ENCODE results near the gene TEX36.
"Not testable (repeated sequence)": the region's sequence is repeated elsewhere in the genome, so short reads cannot be mapped to it uniquely, and the experiment has no call there.

The TEX36 gene

GRCh38 chr10:125692196-125692595, 9.2 kb upstream of the TEX36 start:
- no peak for DNase-seq (ENCODE audit: low read depth)

- DNase-seq (ENCODE audit: low read depth) = no peak
Measured at GRCh38 chr10:125691160-125691981, 8.4 kb upstream of the TEX36 start.

DNA sequence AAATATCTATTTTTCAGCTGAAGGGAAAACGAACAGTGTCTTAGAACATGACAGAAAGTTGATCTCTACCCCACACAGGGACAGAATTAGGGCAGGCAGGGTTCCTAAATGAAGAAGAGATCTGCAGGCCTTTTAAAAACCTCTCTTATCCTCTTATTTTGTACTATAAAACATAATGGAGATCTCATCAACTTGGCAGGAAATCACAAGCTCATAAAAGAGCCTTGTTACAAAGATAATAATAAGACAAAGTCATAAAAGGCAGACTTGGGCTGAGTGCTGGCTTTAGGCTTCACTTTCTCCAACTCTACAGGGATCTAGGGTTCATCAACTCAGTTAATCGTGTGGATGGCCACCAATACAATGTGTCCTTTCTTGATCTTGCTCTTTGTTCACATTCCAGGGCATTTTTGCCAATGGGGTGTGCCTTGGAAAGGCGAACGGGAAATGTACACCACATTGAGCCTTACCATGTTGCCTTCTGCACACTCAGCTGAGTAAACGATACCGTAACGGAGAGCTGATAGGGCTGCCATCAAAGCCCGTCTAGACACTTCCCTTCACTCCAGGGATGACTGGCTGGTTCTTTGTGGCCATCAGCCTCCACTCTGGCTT, 7.1 kb upstream of the TEX36 start:
- no peak for DNase-seq (ENCODE audit: low read depth)

DNA sequence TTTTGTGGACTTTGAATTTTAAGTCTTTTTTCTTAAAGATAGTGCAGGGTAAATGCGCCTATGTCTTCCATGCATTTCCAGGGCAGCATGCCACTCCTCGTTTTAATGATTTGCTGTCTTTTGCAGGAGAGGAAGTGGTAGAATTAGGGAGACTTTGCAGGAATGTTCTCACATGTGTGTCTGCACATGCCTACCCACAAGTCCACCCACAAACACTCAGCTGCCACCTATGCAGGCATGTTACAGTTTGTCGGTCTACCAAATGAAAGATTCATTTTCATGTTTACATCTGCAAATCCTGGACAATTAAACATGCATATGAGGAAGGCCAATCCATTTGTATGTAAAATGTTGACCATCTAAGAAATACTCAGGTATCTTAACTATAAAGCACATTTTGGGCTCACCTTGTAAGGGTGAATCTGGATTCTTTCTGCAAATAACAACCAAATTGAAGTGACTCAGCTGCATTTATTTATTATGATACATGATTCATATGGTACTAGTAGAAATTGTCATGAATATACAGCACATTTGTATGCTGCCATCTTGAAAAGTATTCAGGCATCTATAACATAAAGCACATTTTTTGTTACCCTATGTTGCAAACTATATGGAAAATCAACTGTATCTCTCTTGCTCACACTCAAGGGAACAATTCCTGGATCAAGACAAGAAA, 4.7 kb upstream of the TEX36 start:
- DNase-seq (ENCODE audit: low read depth) = no peak

GRCh38 chr10:125684581-125684980, 1.6 kb upstream of the TEX36 start:
- no peak for DNase-seq (ENCODE audit: low read depth)

DNA sequence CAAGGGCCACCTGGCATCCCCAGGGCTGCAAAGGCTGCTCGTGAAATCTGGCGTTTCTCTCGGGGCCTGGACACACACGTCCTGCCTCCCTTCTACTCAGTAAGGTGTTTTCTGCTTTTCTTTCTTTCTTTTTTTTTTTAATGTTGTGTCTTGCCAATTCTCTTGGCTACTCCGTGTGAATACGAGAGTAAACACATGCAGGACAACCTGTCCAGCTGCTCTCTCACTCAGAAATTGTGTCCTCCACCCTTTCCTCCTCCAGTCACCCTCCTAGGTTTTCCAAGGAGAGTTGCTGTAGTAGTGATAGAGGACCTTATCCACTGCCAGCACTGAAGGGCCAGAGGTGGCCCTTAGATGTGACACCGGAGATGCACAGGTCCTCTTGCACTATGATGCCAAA, 858 bp upstream of the TEX36 start:
- DNase-seq (ENCODE audit: low read depth) = no peak

DNA sequence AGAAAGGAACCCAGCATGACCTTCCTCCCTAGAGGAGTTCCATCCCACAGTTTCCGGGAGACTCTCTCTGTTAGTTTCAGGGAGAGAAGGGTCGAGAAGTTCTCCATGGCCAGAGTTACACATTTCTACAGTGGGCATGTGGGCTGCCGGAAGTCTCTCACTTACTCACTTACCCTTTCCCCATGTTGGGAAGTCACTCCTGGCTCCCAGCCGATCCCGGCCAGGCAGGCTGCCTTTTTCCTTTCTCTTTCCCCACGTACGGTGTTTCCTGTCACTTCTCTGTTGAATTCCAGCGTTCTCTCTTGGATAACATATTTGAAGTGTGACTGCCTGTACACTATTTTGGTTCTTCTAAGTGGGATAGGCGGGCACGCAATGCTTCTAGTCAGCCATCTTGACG, 3.5 kb downstream of the TEX36 start:
- DNase-seq (ENCODE audit: low read depth) = no peak

GRCh38 chr10:125672884-125673283, 10.1 kb downstream of the TEX36 start:
- no peak for DNase-seq (ENCODE audit: low read depth)

GRCh38 chr10:125662584-125662983, 20.4 kb downstream of the TEX36 start:
- no peak for DNase-seq (ENCODE audit: low read depth)

- DNase-seq (ENCODE audit: low read depth) = no peak
Measured at GRCh38 chr10:125661941-125662515, 20.9 kb downstream of the TEX36 start.

DNA sequence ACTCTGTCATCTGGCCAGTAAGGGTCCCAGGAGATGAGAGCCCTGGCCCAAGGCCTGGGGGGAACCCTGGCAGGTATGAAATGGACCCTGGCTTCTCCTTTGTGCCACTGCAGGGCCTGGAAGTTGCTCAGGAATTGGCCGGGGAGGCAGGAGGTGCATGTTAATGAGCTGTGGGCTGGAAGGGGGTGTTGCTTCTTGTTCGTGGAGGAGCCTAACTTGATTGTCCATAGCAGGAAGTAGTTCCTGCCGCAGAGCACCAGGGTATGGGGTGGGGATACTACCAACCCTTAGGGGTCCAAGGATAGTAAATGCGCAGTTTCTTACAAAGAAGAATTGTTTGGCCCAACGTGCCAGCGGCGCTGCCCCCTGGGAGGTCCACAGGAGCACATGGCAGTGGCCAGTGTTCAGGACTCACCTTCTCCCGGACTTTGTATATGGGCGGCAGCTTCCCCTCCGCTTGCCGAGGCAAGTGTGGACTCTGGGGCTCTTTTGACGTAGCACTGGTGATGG, 21.5 kb downstream of the TEX36 start:
- DNase-seq (ENCODE audit: low read depth) = no peak

GRCh38 chr10:125659071-125659470, 23.9 kb downstream of the TEX36 start:
- no peak for DNase-seq (ENCODE audit: low read depth)

DNA sequence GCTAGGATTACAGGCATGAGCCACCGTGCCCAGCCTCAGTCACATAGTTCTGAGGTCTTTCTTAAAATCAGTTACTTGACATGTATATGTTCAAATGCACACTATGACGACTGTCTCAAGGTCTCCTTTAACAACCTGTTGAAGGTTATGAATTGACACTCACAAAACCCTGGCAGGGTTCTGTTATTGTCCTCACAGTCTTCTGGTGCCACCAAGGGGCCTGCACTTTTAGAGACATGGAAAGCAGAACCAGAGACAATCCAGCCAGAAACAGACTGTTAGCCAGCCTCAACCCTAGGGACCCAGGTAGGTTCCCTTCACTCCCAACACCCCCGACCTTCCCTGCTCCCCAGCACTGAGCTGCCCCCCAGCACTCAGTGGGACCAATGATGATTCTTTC, 26.4 kb downstream of the TEX36 start:
- no peak for DNase-seq (ENCODE audit: low read depth)

DNA sequence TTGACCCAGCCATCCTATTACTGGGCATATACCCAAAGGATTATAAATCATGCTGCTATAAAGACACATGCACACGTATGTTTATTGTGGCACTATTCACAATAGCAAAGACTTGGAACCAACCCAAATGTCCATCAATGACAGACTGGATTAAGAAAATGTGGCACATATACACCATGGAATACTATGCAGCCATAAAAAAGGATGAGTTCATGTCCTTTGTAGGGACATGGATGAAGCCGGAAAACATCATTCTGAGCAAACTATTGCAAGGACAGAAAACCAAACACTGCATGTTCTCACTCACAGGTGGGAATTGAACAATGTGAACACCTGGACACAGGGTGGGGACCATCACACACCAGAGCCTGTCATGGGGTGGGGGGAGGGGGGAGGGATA, 29.9 kb downstream of the TEX36 start:
- DNase-seq (ENCODE audit: low read depth) = not testable (repeated sequence)

DNA sequence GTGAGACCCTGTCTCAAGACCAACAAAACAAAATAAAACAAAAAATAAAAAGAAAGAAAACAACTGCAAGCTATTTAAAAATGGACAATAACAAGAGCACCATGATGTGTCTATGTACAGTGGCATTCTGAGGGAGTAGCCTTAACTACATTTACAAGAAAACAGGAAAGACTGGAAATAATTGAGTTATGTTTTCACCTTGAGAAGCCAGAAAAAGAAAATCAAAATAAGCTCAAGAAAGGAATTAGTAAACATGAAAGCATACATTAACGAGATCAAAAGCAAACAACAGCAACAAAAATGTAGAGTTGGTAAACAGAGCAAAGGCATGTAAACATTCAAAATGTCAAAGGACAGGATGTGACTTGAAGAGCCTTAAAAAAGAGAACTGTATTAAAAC, 36.7 kb downstream of the TEX36 start:
- no peak for DNase-seq (ENCODE audit: low read depth)

DNA sequence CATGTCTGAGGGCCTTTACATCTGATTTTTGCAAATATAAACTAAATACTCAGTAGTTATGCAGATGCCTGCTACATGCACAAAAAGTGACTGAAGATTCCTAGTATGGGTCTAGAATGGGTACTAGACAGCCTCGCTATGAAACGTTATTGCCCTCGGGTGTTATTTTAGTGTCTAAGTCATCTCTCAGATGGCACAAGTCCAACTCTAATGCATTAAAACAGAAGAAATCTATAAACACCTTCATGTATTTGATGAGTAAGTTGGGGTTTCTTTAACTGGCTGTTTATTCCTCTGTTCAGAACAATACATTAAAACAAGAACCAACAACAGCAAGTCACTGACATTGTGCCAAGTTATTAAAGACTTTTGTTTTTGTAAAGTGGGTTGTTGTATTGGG, 41.6 kb downstream of the TEX36 start:
- no peak for DNase-seq (ENCODE audit: low read depth)

GRCh38 chr10:125640653-125641052, 42.3 kb downstream of the TEX36 start:
- DNase-seq (ENCODE audit: low read depth) = no peak

- DNase-seq (ENCODE audit: low read depth) = no peak
Measured at GRCh38 chr10:125639846-125640245, 43.1 kb downstream of the TEX36 start.

- no peak for DNase-seq (ENCODE audit: low read depth)
Measured at GRCh38 chr10:125638555-125638954, 44.4 kb downstream of the TEX36 start.

- no peak for DNase-seq (ENCODE audit: low read depth)
Measured at GRCh38 chr10:125637496-125637895, 45.5 kb downstream of the TEX36 start.

DNA sequence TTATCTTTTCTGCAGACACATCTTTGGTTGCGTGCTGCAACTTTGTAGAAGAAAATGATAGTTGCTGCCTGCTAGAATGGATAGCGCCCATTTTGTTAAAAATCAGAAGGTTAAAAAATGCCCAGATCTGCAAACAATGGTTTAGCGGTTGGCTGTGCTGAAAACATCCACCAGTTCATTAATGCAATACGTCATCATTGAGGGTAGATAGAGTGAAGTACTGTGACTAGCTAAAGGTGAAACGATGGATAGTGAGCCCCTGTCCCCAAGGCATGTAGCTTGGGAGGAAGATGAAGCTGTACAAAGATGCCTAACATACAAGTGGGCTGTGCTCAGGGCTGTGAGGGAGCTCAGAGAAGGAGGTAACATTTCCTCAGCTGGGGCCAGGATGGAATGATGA, 48.4 kb downstream of the TEX36 start:
- DNase-seq (ENCODE audit: low read depth) = no peak

GRCh38 chr10:125633517-125633999, 49.4 kb downstream of the TEX36 start:
- no peak for DNase-seq (ENCODE audit: low read depth)

GRCh38 chr10:125631806-125632205, 51.2 kb downstream of the TEX36 start:
- no peak for DNase-seq (ENCODE audit: low read depth)
